Endothelial cell (in vitro differentiated cells): ENCODE measurements around the gene LRP1B. TPM values are rescaled to one million over a fixed set of nuclear protein-coding genes. Genes with fewer than 3 reads are reported as not detected.

Experiments
- DNase-seq: peaks from one replicate; pipeline ENCODE4 v3.0.0; 2021; ENCODE audit warnings: low spot score
- H3K27ac Mint-ChIP-seq: one replicate; pipeline ENCODE4 v1.8.0; 2021; ENCODE audit warnings: mixed read lengths, inconsistent platforms; ENCODE audit not compliant: unreplicated experiment
- H3K27me3 Mint-ChIP-seq: one replicate; pipeline ENCODE4 v1.8.0; 2021; ENCODE audit warnings: mild to moderate bottlenecking, moderate library complexity, mixed read lengths, inconsistent platforms; ENCODE audit not compliant: unreplicated experiment
- H3K36me3 Mint-ChIP-seq: one replicate; pipeline ENCODE4 v1.8.0; 2021; ENCODE audit warnings: mild to moderate bottlenecking, low read depth, mixed read lengths, inconsistent platforms; ENCODE audit not compliant: unreplicated experiment
- H3K4me1 Mint-ChIP-seq: one replicate; pipeline ENCODE4 v1.8.0; 2021; ENCODE audit warnings: mild to moderate bottlenecking, mixed read lengths, inconsistent platforms; ENCODE audit not compliant: unreplicated experiment
- H3K4me3 Mint-ChIP-seq: one replicate; pipeline ENCODE4 v1.8.0; 2021; ENCODE audit warnings: mild to moderate bottlenecking, mixed read lengths, inconsistent platforms; ENCODE audit not compliant: unreplicated experiment
- H3K9me3 Mint-ChIP-seq: one replicate; pipeline ENCODE4 v1.8.0; 2021; ENCODE audit warnings: mixed read lengths, inconsistent platforms; ENCODE audit not compliant: unreplicated experiment
- CTCF ChIP-seq: fragments of 200-600 bp; sonication (generic); IDR thresholded peaks from one replicate; pipeline ENCODE4 v1.5.0; 2021; ENCODE audit warnings: antibody characterized with exemption; ENCODE audit not compliant: unreplicated experiment
- total RNA-seq: library from RNA; stranded (reverse); fragmentation: NEBNext Ultra II Directional; extraction: Animal tissue kit (Norgen Biotek cat#: 25700); gene quantifications from one replicate; pipeline ENCODE4 v1.2.1, GENCODE V29; 2021; ENCODE audit not compliant: unreplicated experiment

LRP1B gene
- total RNA-seq, 1 donor from 2014 or later: 1.4 TPM

GRCh38 chr2:141856215-141856919 is 274.4 kb downstream of the LRP1B start:
- H3K27me3 Mint-ChIP-seq: no peaks in the 10 kb centered on the region
- DNase-seq: no peak
- H3K36me3 Mint-ChIP-seq: no peaks in the 10 kb centered on the region
- no peak overlapping the region for H3K27ac Mint-ChIP-seq
- no peak overlapping the region for H3K4me3 Mint-ChIP-seq
- TF ChIP-seq CTCF: no peak
- no peaks in the 10 kb centered on the region for H3K4me1 Mint-ChIP-seq
- H3K9me3 Mint-ChIP-seq: no peaks in the 10 kb centered on the region

GRCh38 chr2:141848191-141848590 is 282.6 kb downstream of the LRP1B start:
- no peaks in the 10 kb centered on the region for H3K36me3 Mint-ChIP-seq
- DNase-seq: no peak
- no peaks in the 10 kb centered on the region for H3K27me3 Mint-ChIP-seq

GRCh38 chr2:141844231-141844630 is 286.6 kb downstream of the LRP1B start:
- Mint-ChIP-seq H3K4me1 (no peaks in the 10 kb centered on the region), H3K27me3 (no peaks in the 10 kb centered on the region), H3K4me3 (no peak overlapping the region), H3K36me3 (no peaks in the 10 kb centered on the region), H3K27ac (no peak overlapping the region), H3K9me3 (no peaks in the 10 kb centered on the region)
- TF ChIP-seq CTCF: no peak
- no peak for DNase-seq

More at GRCh38 chr2:141848191-141848590, 282.6 kb downstream of the LRP1B start:
- no peak overlapping the region for H3K4me3 Mint-ChIP-seq
- no peaks in the 10 kb centered on the region for H3K4me1 Mint-ChIP-seq
- H3K9me3 Mint-ChIP-seq: no peaks in the 10 kb centered on the region
- no peak overlapping the region for H3K27ac Mint-ChIP-seq
- no peak for TF ChIP-seq CTCF

GRCh38 chr2:141835103-141835502 is 295.7 kb downstream of the LRP1B start:
- no peaks in the 10 kb centered on the region for H3K27me3 Mint-ChIP-seq
- DNase-seq: no peak
- TF ChIP-seq CTCF: no peak
- no peaks in the 10 kb centered on the region for H3K36me3 Mint-ChIP-seq
- no peaks in the 10 kb centered on the region for H3K9me3 Mint-ChIP-seq
- H3K4me1 Mint-ChIP-seq: no peaks in the 10 kb centered on the region
- H3K27ac Mint-ChIP-seq: no peak overlapping the region
- no peak overlapping the region for H3K4me3 Mint-ChIP-seq

- no peaks in the 10 kb centered on the region for H3K4me1 Mint-ChIP-seq
- no peak for TF ChIP-seq CTCF
- H3K36me3 Mint-ChIP-seq: no peaks in the 10 kb centered on the region
- H3K27ac Mint-ChIP-seq: no peak overlapping the region
- no peaks in the 10 kb centered on the region for H3K9me3 Mint-ChIP-seq
- no peaks in the 10 kb centered on the region for H3K27me3 Mint-ChIP-seq
- no peak overlapping the region for H3K4me3 Mint-ChIP-seq
- DNase-seq: no peak
Measured at GRCh38 chr2:141828761-141829160, 302.1 kb downstream of the LRP1B start.
